Neuron (in vitro differentiated cells): ENCODE results near the gene LRP1-AS.

Experiments used
- H2AFZ ChIP-seq: one replicate; pipeline ENCODE4 v1.6.1; 2013; ENCODE audit warnings: low read depth, mild to moderate bottlenecking, inconsistent platforms, low read length, moderate library complexity
- H3K27me3 ChIP-seq: one replicate; pipeline ENCODE4 v1.6.1; 2013; ENCODE audit warnings: low read length; ENCODE audit not compliant: insufficient read depth
- H3K36me3 ChIP-seq: one replicate; pipeline ENCODE4 v1.6.1; 2013; ENCODE audit warnings: low read length; ENCODE audit not compliant: insufficient read depth
- H3K4me1 ChIP-seq: one replicate; pipeline ENCODE4 v1.6.1; 2013; ENCODE audit warnings: low read length; ENCODE audit not compliant: insufficient read depth
- H3K4me3 ChIP-seq: 2 replicates; pipeline ENCODE4 v1.5.1; 2013; ENCODE audit warnings: mild to moderate bottlenecking, low read length, moderate library complexity
- H3K9me3 ChIP-seq: one replicate; pipeline ENCODE4 v1.6.1; 2013; ENCODE audit warnings: low read length

Gene LRP1-AS

DNA sequence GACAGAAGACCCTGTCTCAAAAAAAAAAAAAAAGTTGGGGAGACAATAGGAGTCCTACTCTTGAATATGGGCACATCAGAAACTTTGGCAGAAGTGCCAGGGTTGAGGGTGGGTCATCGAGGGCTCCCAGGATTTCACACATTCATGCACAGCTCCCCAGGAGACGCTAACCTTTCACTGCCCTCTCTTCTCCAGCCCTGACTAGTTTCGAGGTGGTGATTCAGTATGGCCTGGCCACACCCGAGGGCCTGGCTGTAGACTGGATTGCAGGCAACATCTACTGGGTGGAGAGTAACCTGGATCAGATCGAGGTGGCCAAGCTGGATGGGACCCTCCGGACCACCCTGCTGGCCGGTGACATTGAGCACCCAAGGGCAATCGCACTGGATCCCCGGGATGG, 29.4 kb upstream of the LRP1-AS start:
- no peaks in the 10 kb centered on the region for H3K4me1 ChIP-seq
- H3K4me3 ChIP-seq = no peak overlapping the region
- H3K27me3 ChIP-seq = no peaks in the 10 kb centered on the region
- H3K36me3 ChIP-seq = peaks cover 85% of the 10 kb centered on the region
- H2AFZ ChIP-seq = no peak overlapping the region
- H3K9me3 ChIP-seq = no peaks in the 10 kb centered on the region

DNA sequence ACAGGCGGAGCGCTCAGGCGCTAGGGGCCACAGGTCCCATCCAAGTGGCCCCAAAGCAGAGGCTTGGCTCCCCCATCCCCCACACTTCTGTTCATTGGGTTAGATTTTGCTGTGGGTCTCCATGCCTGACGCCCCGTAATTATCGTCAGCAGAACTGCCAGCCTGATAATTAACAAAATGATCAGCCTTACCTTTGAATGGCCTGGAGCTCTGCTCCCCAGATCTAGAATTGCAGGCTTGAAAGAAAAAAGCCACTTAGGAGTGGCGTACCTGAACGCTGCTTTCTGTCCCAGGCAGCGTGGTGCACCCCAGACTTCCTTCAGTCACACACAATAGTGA, 28.7 kb upstream of the LRP1-AS start:
- Histone ChIP-seq H3K4me3 (no peak overlapping the region), H3K9me3 (no peaks in the 10 kb centered on the region), H3K36me3 (peaks cover 85% of the 10 kb centered on the region), H2AFZ (no peak overlapping the region), H3K27me3 (no peaks in the 10 kb centered on the region), H3K4me1 (no peaks in the 10 kb centered on the region)

DNA sequence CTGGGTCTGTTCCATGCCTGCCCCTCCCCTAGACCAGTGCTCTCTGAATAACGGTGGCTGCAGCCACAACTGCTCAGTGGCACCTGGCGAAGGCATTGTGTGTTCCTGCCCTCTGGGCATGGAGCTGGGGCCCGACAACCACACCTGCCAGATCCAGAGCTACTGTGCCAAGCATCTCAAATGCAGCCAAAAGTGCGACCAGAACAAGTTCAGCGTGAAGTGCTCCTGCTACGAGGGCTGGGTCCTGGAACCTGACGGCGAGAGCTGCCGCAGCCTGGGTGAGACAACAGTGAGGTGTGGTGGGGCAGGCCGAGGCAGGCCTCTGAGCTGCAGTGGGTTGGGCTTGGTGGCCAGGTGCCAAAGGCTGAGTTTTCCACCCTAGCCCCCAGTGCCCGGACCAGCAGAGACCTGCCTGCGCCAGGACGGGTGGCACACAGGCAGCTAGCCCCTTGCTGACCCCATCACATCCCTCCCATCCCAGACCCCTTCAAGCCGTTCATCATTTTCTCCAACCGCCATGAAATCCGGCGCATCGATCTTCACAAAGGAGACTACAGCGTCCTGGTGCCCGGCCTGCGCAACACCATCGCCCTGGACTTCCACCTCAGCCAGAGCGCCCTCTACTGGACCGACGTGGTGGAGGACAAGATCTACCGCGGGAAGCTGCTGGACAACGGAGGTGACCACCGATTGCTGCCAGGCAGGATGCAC, 28.2 kb upstream of the LRP1-AS start:
- Histone ChIP-seq H3K27me3 (no peaks in the 10 kb centered on the region), H3K4me1 (no peaks in the 10 kb centered on the region), H2AFZ (no peak overlapping the region), H3K36me3 (peaks cover 85% of the 10 kb centered on the region), H3K4me3 (no peak overlapping the region), H3K9me3 (no peaks in the 10 kb centered on the region)

DNA sequence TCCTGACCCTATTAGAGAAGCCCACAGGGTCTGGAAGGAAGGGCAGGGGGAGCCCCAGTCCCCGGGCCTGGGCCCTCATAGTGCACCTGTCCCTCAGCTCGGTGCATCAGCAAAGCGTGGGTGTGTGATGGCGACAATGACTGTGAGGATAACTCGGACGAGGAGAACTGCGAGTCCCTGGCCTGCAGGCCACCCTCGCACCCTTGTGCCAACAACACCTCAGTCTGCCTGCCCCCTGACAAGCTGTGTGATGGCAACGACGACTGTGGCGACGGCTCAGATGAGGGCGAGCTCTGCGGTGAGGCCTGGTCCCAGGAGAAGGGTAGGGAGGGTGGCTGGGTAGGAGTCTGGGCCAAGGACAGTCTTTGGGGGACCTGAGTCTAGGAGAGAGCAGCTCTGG, 26.3 kb upstream of the LRP1-AS start:
- no peak overlapping the region for H2AFZ ChIP-seq
- no peaks in the 10 kb centered on the region for H3K4me1 ChIP-seq
- H3K9me3 ChIP-seq = no peaks in the 10 kb centered on the region
- H3K36me3 ChIP-seq = peaks cover 84% of the 10 kb centered on the region
- H3K4me3 ChIP-seq = no peak overlapping the region
- H3K27me3 ChIP-seq = no peaks in the 10 kb centered on the region

DNA sequence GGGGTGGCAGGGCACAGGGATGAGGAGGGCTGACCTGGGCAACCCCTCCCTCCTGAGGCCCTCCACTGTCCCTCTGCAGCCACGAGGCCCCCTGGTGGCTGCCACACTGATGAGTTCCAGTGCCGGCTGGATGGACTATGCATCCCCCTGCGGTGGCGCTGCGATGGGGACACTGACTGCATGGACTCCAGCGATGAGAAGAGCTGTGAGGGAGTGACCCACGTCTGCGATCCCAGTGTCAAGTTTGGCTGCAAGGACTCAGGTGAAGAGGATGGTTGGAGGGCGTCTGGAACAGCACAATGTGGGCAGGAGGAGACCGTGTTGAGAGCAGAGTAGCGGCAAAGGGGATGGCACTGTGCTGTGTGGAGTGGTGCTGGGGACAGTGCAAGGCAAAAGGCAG, 25.7 kb upstream of the LRP1-AS start:
- no peaks in the 10 kb centered on the region for H3K27me3 ChIP-seq
- H3K36me3 ChIP-seq = peaks cover 83% of the 10 kb centered on the region
- H3K4me3 ChIP-seq = no peak overlapping the region
- H2AFZ ChIP-seq = no peak overlapping the region
- H3K4me1 ChIP-seq = no peaks in the 10 kb centered on the region
- H3K9me3 ChIP-seq = no peaks in the 10 kb centered on the region

DNA sequence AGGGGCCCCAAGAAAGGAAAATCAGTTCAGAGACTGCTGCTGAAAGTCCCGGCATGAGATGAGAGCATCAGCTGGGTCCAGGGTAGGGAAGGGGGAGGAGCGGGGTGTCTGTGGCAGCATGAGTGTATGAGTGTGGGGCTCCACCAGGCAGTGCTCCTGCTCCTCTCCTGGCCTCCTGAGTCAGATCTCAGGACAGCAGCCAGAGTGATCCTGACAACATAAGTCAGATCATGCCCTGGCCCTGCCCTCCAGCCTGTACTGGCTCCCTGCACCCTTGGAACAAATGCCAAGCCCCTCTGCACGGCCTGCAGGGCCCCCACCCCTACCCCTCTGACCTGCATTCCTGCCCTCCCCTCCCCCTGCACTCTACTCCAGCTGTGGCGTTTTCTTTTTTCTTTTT, 24.2 kb upstream of the LRP1-AS start:
- Histone ChIP-seq H3K4me3 (no peak overlapping the region), H3K27me3 (no peaks in the 10 kb centered on the region), H3K36me3 (peaks cover 85% of the 10 kb centered on the region), H3K4me1 (no peaks in the 10 kb centered on the region), H2AFZ (no peak overlapping the region), H3K9me3 (no peaks in the 10 kb centered on the region)

DNA sequence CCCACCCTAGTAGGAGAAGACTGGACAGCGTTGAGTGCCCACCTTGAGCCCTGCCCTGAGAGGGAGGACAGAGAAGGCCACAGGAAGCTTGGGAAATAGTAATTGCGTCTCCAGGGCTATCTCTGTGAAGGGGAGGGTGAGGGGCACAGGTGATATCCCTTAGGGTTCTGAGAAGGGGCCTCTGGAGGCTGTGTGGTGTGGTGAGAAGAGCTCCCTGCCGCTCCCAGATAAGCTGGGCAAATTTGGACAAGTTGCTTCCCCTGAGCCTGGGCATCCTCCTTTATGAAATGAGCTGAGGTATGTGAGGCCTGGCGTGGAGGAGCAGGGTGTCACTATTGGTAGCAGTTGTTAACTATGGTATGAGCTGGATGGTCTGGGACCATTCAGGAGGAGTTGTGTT, 23.5 kb upstream of the LRP1-AS start:
- no peak overlapping the region for H3K4me3 ChIP-seq
- peaks cover 83% of the 10 kb centered on the region for H3K36me3 ChIP-seq
- H3K4me1 ChIP-seq = no peaks in the 10 kb centered on the region
- no peaks in the 10 kb centered on the region for H3K27me3 ChIP-seq
- H3K9me3 ChIP-seq = no peaks in the 10 kb centered on the region
- no peak overlapping the region for H2AFZ ChIP-seq

DNA sequence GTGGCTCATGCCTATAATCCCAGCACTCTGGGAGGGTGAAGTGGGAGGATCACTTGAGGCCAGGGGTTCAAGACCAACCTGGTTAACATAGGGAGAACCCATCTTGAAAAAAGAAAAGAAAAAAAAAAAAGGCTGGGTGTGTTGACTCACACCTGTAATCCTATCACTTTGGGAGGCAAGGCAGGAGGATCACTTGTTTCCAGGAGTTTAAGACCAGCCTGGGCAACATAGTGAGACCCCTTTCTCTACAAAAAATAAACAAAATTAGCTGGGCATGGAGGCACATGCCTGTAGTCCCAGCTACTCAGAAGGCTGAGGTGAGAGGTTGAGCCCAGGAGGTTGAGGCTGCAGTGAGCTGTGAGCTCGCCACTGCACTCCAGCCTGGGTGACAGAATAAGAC, 23.0 kb upstream of the LRP1-AS start:
- Histone ChIP-seq H3K36me3 (peaks cover 83% of the 10 kb centered on the region), H3K27me3 (no peaks in the 10 kb centered on the region), H3K9me3 (no peaks in the 10 kb centered on the region), H3K4me1 (no peaks in the 10 kb centered on the region), H2AFZ (no peak overlapping the region), H3K4me3 (no peak overlapping the region)

DNA sequence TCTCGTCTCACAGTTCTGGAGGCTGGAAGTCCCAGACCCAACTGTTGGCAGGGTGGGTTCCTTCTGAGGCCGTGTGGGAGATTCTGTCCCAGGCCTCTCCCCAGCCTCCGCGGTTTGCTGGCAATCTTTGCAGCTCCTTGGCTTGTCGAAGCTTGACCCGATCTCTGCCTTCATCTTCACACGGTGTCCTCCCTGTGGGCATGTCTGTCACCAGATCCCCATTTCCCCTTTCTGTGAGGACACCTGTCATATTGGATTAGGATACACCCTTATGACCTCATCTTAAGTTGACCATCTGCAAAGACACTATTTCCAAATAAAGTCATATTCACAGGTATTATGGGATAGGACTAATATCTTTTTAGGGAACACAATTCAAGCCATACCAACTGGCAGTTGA, 22.6 kb upstream of the LRP1-AS start:
- Histone ChIP-seq H3K4me1 (no peaks in the 10 kb centered on the region), H3K27me3 (no peaks in the 10 kb centered on the region), H3K9me3 (no peaks in the 10 kb centered on the region), H3K36me3 (peaks cover 83% of the 10 kb centered on the region), H2AFZ (no peak overlapping the region), H3K4me3 (no peak overlapping the region)

DNA sequence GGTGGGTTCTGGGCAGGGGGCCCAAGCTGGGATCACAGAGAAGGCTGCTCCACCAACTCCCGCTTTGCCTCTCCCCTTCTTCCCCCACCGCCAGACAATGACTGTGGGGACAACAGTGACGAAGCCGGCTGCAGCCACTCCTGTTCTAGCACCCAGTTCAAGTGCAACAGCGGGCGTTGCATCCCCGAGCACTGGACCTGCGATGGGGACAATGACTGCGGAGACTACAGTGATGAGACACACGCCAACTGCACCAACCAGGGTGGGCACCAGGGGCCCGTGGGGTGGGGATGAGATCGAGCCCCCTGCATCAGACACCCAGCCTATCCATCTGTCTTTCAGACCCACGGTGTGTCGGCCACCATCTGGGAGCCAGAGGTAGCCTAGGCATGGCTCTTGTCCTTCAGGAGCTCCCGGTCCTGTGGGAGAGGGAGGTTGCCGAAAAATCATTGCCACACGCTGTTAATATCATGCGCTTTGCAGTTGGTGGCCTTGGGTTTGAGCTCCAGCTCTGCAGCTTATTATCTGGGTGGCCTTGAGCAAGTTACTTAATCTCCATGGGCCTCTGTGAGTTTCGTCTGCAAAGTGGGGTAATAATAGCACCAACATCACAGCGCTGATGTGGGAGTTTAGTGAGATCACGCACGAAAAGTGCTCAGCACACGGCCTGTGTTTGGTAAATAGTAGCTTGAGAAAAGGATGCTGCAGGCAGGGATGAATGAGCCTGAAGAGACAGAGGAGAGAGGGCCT, 21.8 kb upstream of the LRP1-AS start:
- no peak overlapping the region for H2AFZ ChIP-seq
- no peak overlapping the region for H3K4me3 ChIP-seq
- H3K27me3 ChIP-seq = no peaks in the 10 kb centered on the region
- H3K4me1 ChIP-seq = no peaks in the 10 kb centered on the region
- no peaks in the 10 kb centered on the region for H3K9me3 ChIP-seq
- peaks cover 87% of the 10 kb centered on the region for H3K36me3 ChIP-seq

DNA sequence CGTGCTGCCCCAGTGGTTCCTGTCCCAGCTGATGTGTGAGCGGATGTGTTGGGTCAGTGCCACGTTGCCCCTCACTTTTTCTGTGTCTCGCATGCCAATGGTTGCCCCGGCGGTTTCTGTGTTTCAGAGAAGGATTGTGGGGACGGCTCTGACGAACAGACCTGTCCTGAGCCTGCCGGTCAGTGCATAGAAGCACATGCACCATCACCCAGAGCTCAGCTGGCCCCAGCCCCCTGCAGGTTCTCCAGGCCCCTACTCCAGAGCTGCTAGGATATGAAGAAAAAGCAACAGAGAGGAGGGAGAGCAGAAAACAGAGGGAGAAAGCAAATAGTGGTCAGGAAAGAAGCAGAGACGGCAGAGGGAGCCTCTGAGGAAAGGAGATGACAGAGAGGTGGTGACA, 20.6 kb upstream of the LRP1-AS start:
- no peak overlapping the region for H3K4me3 ChIP-seq
- H3K9me3 ChIP-seq = no peaks in the 10 kb centered on the region
- H2AFZ ChIP-seq = no peak overlapping the region
- H3K36me3 ChIP-seq = peaks cover 81% of the 10 kb centered on the region
- H3K27me3 ChIP-seq = no peaks in the 10 kb centered on the region
- no peaks in the 10 kb centered on the region for H3K4me1 ChIP-seq

DNA sequence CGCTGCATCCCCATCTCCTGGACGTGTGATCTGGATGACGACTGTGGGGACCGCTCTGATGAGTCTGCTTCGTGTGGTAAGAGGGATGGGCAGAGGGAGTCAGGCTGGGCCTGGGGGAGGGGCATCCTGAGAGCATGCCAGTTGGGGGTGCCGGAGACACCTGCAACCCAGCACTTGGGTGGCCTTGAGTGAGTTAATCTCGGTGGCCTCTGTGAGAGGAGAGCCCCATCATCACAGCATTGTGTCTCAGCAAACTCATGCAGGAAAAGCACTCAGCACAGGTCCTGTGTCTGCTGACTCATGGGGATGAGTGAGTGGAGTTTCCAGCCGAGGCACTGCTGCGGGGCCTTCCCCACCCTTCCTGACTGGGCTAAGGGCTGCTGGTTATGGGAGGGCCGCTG, 19.6 kb upstream of the LRP1-AS start:
- Histone ChIP-seq H3K9me3 (no peaks in the 10 kb centered on the region), H2AFZ (no peak overlapping the region), H3K36me3 (peaks cover 84% of the 10 kb centered on the region), H3K27me3 (no peaks in the 10 kb centered on the region), H3K4me3 (no peak overlapping the region), H3K4me1 (no peaks in the 10 kb centered on the region)

DNA sequence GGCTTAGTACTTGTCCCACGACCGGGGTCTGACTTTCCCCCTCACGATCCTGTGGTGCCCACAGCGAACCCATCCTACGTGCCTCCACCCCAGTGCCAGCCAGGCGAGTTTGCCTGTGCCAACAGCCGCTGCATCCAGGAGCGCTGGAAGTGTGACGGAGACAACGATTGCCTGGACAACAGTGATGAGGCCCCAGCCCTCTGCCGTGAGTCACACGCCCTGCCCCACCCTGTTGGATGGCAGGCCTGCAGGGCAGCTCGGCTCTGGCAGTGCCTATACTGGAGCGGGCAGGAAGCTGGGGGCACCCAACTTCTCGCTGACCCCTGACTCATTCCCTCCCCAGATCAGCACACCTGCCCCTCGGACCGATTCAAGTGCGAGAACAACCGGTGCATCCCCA, 18.3 kb upstream of the LRP1-AS start:
- no peaks in the 10 kb centered on the region for H3K9me3 ChIP-seq
- H3K27me3 ChIP-seq = no peaks in the 10 kb centered on the region
- H3K36me3 ChIP-seq = peaks cover 88% of the 10 kb centered on the region
- no peak overlapping the region for H3K4me3 ChIP-seq
- no peaks in the 10 kb centered on the region for H3K4me1 ChIP-seq
- H2AFZ ChIP-seq = no peak overlapping the region
